Ramos (cell line): ENCODE data around the gene ACBD6.
"Not testable (repeated sequence)": the region's sequence is repeated elsewhere in the genome, so short reads cannot be mapped to it uniquely, and the experiment has no call there.

Experiments
- in situ Hi-C: fragments of 300-500 bp; cut with MboI; formaldehyde crosslinking; loops from one replicate; pipeline ENCODE4 v1.14.3; 2022; ENCODE audit warnings: low sequenced_read_pairs; ENCODE audit not compliant: unreplicated experiment

The ACBD6 gene

GRCh38 chr1:180428782-180429695 is 73.3 kb downstream of the ACBD6 start:
- in situ Hi-C loops, result no loop called here

GRCh38 chr1:180425952-180426351 is 76.4 kb downstream of the ACBD6 start:
- in situ Hi-C loops, result no loop called here

- in situ Hi-C loops, result no loop called here
These were observed 77.4 kb downstream of the ACBD6 start for GRCh38 chr1:180424848-180425457.

GRCh38 chr1:180421614-180422013 is 80.8 kb downstream of the ACBD6 start:
- in situ Hi-C loops, result no loop called here

GRCh38 chr1:180421145-180421544 is 81.2 kb downstream of the ACBD6 start:
- in situ Hi-C loops, result not testable (repeated sequence)

- in situ Hi-C loops, result loop anchor here (5.0 kb wide), 1 partner anchor 159 kb away; no protein-coding TSS in a partner anchor
These were observed 86.3 kb downstream of the ACBD6 start for GRCh38 chr1:180415985-180416633.

GRCh38 chr1:180415236-180415848 is 87.0 kb downstream of the ACBD6 start:
- in situ Hi-C loops, result loop anchor here (5.0 kb wide), 1 partner anchor 158 kb away; no protein-coding TSS in a partner anchor

- in situ Hi-C loops, result no loop called here
These were observed 89.8 kb downstream of the ACBD6 start for GRCh38 chr1:180412583-180412982.

- in situ Hi-C loops, result not testable (repeated sequence)
These were observed 94.2 kb downstream of the ACBD6 start for GRCh38 chr1:180408128-180408527.

- in situ Hi-C loops, result no loop called here
These were observed 95.3 kb downstream of the ACBD6 start for GRCh38 chr1:180407051-180407450.

GRCh38 chr1:180402551-180402950 is 99.8 kb downstream of the ACBD6 start:
- in situ Hi-C loops, result no loop called here

- in situ Hi-C loops, result no loop called here
These were observed 100.4 kb downstream of the ACBD6 start for GRCh38 chr1:180402001-180402400.

- in situ Hi-C loops, result no loop called here
These were observed 105.2 kb downstream of the ACBD6 start for GRCh38 chr1:180397175-180397574.

- in situ Hi-C loops, result no loop called here
These were observed 109.8 kb downstream of the ACBD6 start for GRCh38 chr1:180392427-180393145.

- in situ Hi-C loops, result no loop called here
These were observed 110.4 kb downstream of the ACBD6 start for GRCh38 chr1:180392020-180392419.

- in situ Hi-C loops, result no loop called here
These were observed 115.0 kb downstream of the ACBD6 start for GRCh38 chr1:180387413-180387812.

- in situ Hi-C loops, result no loop called here
These were observed 115.5 kb downstream of the ACBD6 start for GRCh38 chr1:180386745-180387367.

- in situ Hi-C loops, result no loop called here
These were observed 117.2 kb downstream of the ACBD6 start for GRCh38 chr1:180385144-180385543.

GRCh38 chr1:180384286-180385005 is 117.9 kb downstream of the ACBD6 start:
- in situ Hi-C loops, result no loop called here
